SJCRH30 (cell line): ENCODE results near the gene MVB12B. TPM values are rescaled to one million over a fixed set of nuclear protein-coding genes. Genes with fewer than 3 reads are reported as not detected.

Experiments
- DNase-seq, 2 experiments: peaks; one replicate each; pipeline ENCODE4 v3.0.0-alpha.2; 2015 to 2020
- H3K27ac ChIP-seq: fragments of 250-450 bp; sonication (Bioruptor Pico); 2 replicates; pipeline ENCODE4 v1.5.1; 2020; ENCODE audit warnings: mild to moderate bottlenecking, moderate library complexity
- H3K27me3 ChIP-seq: fragments of 250-450 bp; sonication (Bioruptor Pico); 2 replicates; pipeline ENCODE4 v1.5.1; 2020; ENCODE audit warnings: mild to moderate bottlenecking, moderate library complexity
- H3K36me3 ChIP-seq: fragments of 250-450 bp; sonication (Bioruptor Pico); 2 replicates; pipeline ENCODE4 v1.5.1; 2020; ENCODE audit warnings: mild to moderate bottlenecking, moderate library complexity
- H3K4me1 ChIP-seq: fragments of 250-450 bp; sonication (Bioruptor Pico); 2 replicates; pipeline ENCODE4 v1.5.1; 2020; ENCODE audit warnings: mild to moderate bottlenecking, moderate library complexity
- H3K4me3 ChIP-seq: fragments of 250-450 bp; sonication (Bioruptor Pico); 2 replicates; pipeline ENCODE4 v1.5.1; 2020; ENCODE audit warnings: mild to moderate bottlenecking, moderate library complexity
- H3K9me3 ChIP-seq: fragments of 250-450 bp; sonication (Bioruptor Pico); replicated peaks from 2 replicates; pipeline ENCODE4 v1.5.1; 2020; ENCODE audit warnings: mild to moderate bottlenecking, moderate library complexity
- total RNA-seq: library from RNA; depleted of rRNA; stranded (reverse); fragments of >200 nt; shearing (Covaris generic); gene quantifications from 2 replicates; pipeline ENCODE4 v1.2.3, GENCODE V29; 2014

The MVB12B gene
- total RNA-seq, 1 experiment from 2014 or later = 21.9 TPM

DNA sequence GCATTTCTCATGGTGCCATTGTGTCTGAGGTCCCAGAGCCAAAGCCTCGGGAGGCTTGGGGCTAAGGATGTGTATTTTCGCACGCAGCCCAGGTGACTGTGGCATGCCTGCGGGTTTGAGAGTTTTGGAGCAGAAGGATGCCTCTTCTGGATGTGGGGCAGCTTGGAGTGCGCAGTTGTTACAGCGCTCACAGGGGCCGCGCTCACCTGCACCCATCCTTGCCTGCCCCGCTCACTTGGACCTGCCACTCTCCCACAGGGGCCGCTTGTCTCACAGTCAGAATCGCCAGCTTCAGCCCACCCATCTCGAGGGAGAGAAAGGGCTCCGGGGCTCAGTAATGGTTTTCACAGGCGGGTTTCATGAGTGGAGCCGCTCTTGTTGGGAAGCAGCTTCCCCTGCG, 132.9 kb downstream of the MVB12B start:
- H3K4me1 ChIP-seq = no peaks in the 10 kb centered on the region
- no peak for DNase-seq
- no peaks in the 10 kb centered on the region for H3K27me3 ChIP-seq
- peaks cover 5% of the 10 kb centered on the region; the same call in 1 of the 2 replicates for H3K36me3 ChIP-seq
- no peak overlapping the region for H3K4me3 ChIP-seq
- no peaks in the 10 kb centered on the region for H3K9me3 ChIP-seq
- no peak overlapping the region for H3K27ac ChIP-seq

GRCh38 chr9:126459965-126460843, 133.6 kb downstream of the MVB12B start:
- Histone ChIP-seq H3K27me3 (no peaks in the 10 kb centered on the region), H3K9me3 (no peaks in the 10 kb centered on the region), H3K27ac (no peak overlapping the region), H3K36me3 (peaks cover 5% of the 10 kb centered on the region; the same call in 1 of the 2 replicates), H3K4me3 (no peak overlapping the region), H3K4me1 (no peaks in the 10 kb centered on the region)
- no peak for DNase-seq

DNA sequence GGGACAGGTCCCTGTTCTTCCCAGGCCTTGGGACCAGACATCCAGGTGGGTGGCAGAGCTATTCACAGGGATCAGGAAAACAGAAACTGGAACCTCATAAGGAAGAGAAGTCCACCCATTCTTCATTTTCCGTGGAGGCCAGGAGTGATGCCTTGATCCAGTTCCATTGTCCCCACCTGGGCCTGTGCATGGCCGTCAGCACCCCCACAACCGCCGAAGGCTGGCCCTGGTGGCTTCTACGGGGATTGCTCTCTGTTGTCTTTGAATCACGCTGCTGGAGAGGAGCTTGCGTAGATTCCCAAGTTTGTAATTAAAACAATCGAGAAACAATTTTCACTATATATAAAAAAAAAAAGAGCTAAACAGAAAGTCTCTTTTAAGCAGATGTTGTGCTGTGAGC, 134.4 kb downstream of the MVB12B start:
- no peak overlapping the region for H3K4me3 ChIP-seq
- H3K27me3 ChIP-seq = no peaks in the 10 kb centered on the region
- H3K4me1 ChIP-seq = no peaks in the 10 kb centered on the region
- peaks cover 3% of the 10 kb centered on the region; the same call in 1 of the 2 replicates for H3K36me3 ChIP-seq
- H3K9me3 ChIP-seq = no peaks in the 10 kb centered on the region
- DNase-seq = no peak
- H3K27ac ChIP-seq = no peak overlapping the region

DNA sequence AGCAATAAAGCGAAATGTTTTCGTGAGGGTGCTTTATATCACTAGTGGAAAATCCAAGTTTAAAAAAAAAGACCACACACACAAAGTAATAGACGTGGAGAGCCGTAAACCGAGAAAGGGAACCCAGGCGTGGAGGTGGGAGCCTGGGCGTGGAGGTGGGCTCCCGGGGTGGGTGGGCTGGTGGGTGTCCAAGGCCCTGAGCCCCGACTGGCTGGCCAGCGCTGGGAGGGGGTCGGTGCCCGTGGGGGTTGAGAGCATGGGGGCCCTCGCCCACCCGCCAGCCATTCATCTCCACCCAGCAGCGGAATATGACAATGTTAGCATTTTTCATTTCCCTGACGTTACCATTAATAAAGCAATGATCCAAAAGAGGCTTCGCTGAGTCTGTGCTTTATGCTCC, 135.0 kb downstream of the MVB12B start:
- no peaks in the 10 kb centered on the region for H3K4me1 ChIP-seq
- no peaks in the 10 kb centered on the region for H3K27me3 ChIP-seq
- peaks cover 3% of the 10 kb centered on the region; the same call in 1 of the 2 replicates for H3K36me3 ChIP-seq
- no peak for DNase-seq
- H3K4me3 ChIP-seq = no peak overlapping the region
- no peaks in the 10 kb centered on the region for H3K9me3 ChIP-seq
- no peak overlapping the region for H3K27ac ChIP-seq

GRCh38 chr9:126462617-126463016, 136.0 kb downstream of the MVB12B start:
- H3K9me3 ChIP-seq = no peaks in the 10 kb centered on the region
- H3K4me1 ChIP-seq = no peaks in the 10 kb centered on the region
- H3K27ac ChIP-seq = no peak overlapping the region
- 0 out of 2 replicates have a peak, but pooled peaks cover 3% of the 10 kb centered on the region for H3K36me3 ChIP-seq
- no peak overlapping the region for H3K4me3 ChIP-seq
- no peaks in the 10 kb centered on the region for H3K27me3 ChIP-seq
- DNase-seq = no peak

GRCh38 chr9:126463426-126463825, 136.8 kb downstream of the MVB12B start:
- no peak for DNase-seq

DNA sequence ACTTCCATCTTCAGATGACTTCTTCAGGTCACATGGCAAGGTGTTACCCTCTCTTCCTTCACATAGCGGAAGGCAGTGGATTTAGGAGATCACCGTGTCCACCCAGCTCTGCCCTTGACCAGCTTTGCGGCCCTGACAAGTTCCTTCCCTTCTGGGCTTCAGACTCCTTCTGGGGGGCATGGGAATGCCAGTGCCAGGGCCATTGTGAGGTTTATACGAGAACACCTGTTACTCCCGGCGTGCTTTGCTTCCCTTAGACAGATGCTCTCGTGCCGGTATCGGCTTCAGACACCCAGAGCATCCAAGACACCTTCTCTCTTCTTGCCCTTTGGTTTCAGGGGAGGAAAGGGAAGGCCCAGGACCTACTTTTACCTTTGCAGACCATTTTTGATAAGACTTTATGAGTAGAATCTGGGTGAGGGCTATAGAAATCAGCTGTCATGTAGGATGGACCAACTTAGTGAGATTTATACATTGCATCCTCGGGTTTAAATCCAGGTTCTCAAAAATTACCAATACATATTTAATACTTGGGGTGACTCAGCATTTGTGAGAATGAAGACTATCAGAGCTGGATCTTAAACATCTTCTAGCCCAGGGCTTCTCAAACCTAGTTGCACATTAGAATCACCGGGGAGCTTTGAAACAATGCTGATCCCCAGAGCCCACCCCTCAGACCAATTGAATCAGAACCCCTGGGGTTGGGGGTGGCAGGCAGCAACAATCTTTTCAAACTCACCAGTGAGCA, 138.2 kb downstream of the MVB12B start:
- H3K4me3 ChIP-seq = no peak overlapping the region
- H3K4me1 ChIP-seq = peaks cover 5% of the 10 kb centered on the region
- H3K27ac ChIP-seq = no peak overlapping the region
- 0 out of 2 replicates have a peak, but pooled peaks cover 3% of the 10 kb centered on the region for H3K36me3 ChIP-seq
- no peaks in the 10 kb centered on the region for H3K27me3 ChIP-seq
- DNase-seq = no peak
- no peaks in the 10 kb centered on the region for H3K9me3 ChIP-seq

More at GRCh38 chr9:126463426-126463825, 136.8 kb downstream of the MVB12B start:
- no peaks in the 10 kb centered on the region for H3K27me3 ChIP-seq
- H3K4me3 ChIP-seq = no peak overlapping the region
- no peaks in the 10 kb centered on the region for H3K4me1 ChIP-seq
- H3K9me3 ChIP-seq = no peaks in the 10 kb centered on the region
- 0 out of 2 replicates have a peak, but pooled peaks cover 3% of the 10 kb centered on the region for H3K36me3 ChIP-seq
- H3K27ac ChIP-seq = no peak overlapping the region

DNA sequence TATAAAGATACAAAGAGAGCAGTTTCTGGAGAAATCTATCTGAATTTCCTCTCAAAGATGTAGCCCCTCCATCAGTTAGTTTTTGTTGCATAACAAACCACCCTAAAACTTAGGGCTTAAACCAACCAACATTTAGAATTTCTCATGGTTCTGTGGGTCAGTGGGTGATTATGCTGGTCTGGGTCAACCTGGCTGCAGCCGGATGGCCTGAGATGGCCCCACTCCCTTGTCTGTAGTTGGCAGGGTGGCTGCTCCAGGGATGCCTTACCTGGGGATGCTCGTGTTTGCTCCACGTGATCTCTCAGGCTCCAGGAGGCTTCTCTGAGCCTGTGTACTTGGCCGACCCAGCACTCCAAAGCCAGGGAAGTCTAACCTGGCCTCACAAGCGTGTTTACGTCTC, 139.3 kb downstream of the MVB12B start:
- Histone ChIP-seq H3K4me3 (no peak overlapping the region), H3K9me3 (no peaks in the 10 kb centered on the region), H3K27ac (no peak overlapping the region), H3K36me3 (0 out of 2 replicates have a peak, but pooled peaks cover 3% of the 10 kb centered on the region), H3K4me1 (peaks cover 15% of the 10 kb centered on the region), H3K27me3 (no peaks in the 10 kb centered on the region)
- DNase-seq = no peak

- Histone ChIP-seq H3K27me3 (no peaks in the 10 kb centered on the region), H3K9me3 (no peaks in the 10 kb centered on the region), H3K4me1 (peaks cover 37% of the 10 kb centered on the region), H3K27ac (no peak overlapping the region), H3K36me3 (no peaks in the 10 kb centered on the region), H3K4me3 (no peak overlapping the region)
- DNase-seq = no peak
These were observed 141.7 kb downstream of the MVB12B start for GRCh38 chr9:126468141-126468825.

GRCh38 chr9:126470241-126470993, 143.8 kb downstream of the MVB12B start:
- peak overlapping the region; percentile 22 for H3K4me3 ChIP-seq
- H3K27me3 ChIP-seq = no peaks in the 10 kb centered on the region
- DNase-seq = peak; percentile 42 to 67
- peaks cover 58% of the 10 kb centered on the region for H3K4me1 ChIP-seq
- H3K36me3 ChIP-seq = no peaks in the 10 kb centered on the region
- H3K9me3 ChIP-seq = no peaks in the 10 kb centered on the region
- H3K27ac ChIP-seq = peak overlapping the region; percentile 82

GRCh38 chr9:126471084-126471624, 144.5 kb downstream of the MVB12B start:
- peaks cover 62% of the 10 kb centered on the region for H3K4me1 ChIP-seq
- peak; percentile 93 to 97 for DNase-seq
- H3K27me3 ChIP-seq = no peaks in the 10 kb centered on the region
- H3K36me3 ChIP-seq = no peaks in the 10 kb centered on the region
- H3K27ac ChIP-seq = peak overlapping the region; percentile 82
- H3K9me3 ChIP-seq = no peaks in the 10 kb centered on the region
- peak overlapping the region; percentile 22 for H3K4me3 ChIP-seq

DNA sequence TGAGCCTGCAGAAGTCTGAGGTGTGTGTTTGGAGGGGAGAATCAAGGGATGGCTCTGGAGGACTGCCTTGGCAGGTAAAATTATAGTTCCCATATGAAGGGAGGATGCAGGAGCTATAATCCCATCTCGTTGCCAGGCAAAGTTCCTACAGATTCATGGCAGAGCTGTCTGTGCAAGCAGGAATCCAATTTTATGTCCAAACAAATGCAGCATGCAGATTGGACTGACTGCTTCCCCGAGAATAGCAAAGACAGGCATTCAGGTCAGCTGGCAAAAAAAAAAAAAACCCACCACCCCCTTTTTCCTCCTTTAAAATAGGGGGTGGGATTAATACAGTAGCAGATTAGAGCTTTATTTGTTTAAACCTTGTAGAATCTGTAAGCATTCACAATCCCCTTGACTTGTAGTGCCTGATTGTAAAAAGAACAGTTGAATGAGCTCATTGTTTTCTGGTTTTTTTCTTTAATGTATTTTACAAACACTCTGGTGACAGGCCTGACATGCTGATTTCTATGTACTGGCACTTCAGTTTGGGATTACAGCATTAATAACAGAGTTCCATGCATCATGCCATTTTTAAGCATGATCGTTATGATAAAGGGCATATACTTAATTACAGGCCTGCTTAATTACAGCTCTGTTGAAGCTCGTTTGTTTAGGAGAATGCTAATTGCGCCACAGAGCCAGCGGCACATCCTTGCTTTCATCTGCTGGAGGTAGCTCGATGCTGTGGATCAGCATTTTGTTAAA, 145.7 kb downstream of the MVB12B start:
- H3K4me1 ChIP-seq = peaks cover 62% of the 10 kb centered on the region
- no peaks in the 10 kb centered on the region for H3K9me3 ChIP-seq
- DNase-seq = peak in 1 of 2 experiments; percentile 39
- H3K4me3 ChIP-seq = no peak overlapping the region
- no peaks in the 10 kb centered on the region for H3K36me3 ChIP-seq
- H3K27ac ChIP-seq = peak overlapping the region; percentile 82; the same call in 1 of the 2 replicates
- H3K27me3 ChIP-seq = no peaks in the 10 kb centered on the region

GRCh38 chr9:126472948-126473298, 146.3 kb downstream of the MVB12B start:
- H3K36me3 ChIP-seq = no peaks in the 10 kb centered on the region
- H3K4me3 ChIP-seq = no peak overlapping the region
- no peak overlapping the region; the same call in 1 of the 2 replicates for H3K27ac ChIP-seq
- no peak for DNase-seq
- H3K4me1 ChIP-seq = peaks cover 62% of the 10 kb centered on the region
- H3K27me3 ChIP-seq = no peaks in the 10 kb centered on the region
- H3K9me3 ChIP-seq = no peaks in the 10 kb centered on the region
